PFSK-1 (cell line): ENCODE data around the gene SLC16A4.

Experiments used
- POLR2AphosphoS5 ChIP-seq: IDR thresholded peaks from 2 replicates; pipeline ENCODE4 v1.6.1; 2012; ENCODE audit warnings: low read depth, mild to moderate bottlenecking, control low read depth, low read length, moderate library complexity
- REST ChIP-seq, 2 experiments: IDR thresholded peaks; 2 replicates each; pipeline versions ENCODE4 v1.6.1 to v1.8.0; 2011 to 2012; ENCODE audit warnings: low read depth in 2 of 2, low read length in 2 of 2, control low read depth in 1 of 2, inconsistent platforms in 1 of 2, mild to moderate bottlenecking in 1 of 2, moderate library complexity in 1 of 2; ENCODE audit not compliant: insufficient read depth in 1 of 2

- TF ChIP-seq REST (IDR thresholded peaks at IDR 0.05; ENCODE audit: insufficient read depth in 1 of 2, low read depth in 2 of 2, low read length in 2 of 2) = no peak
- no peak for TF ChIP-seq POLR2AphosphoS5
These were observed 13.6 kb upstream of the SLC16A4 start for GRCh38 chr1:110404401-110404800.
